ENCODE data around the gene TEKT3.

GRCh38 chr17:15364615-15365014, 23.2 kb upstream of the TEKT3 start:
- TF ChIP-seq POLR2A (IDR thresholded peaks at IDR 0.05) = no peak
- TF ChIP-seq, protein P1, sequence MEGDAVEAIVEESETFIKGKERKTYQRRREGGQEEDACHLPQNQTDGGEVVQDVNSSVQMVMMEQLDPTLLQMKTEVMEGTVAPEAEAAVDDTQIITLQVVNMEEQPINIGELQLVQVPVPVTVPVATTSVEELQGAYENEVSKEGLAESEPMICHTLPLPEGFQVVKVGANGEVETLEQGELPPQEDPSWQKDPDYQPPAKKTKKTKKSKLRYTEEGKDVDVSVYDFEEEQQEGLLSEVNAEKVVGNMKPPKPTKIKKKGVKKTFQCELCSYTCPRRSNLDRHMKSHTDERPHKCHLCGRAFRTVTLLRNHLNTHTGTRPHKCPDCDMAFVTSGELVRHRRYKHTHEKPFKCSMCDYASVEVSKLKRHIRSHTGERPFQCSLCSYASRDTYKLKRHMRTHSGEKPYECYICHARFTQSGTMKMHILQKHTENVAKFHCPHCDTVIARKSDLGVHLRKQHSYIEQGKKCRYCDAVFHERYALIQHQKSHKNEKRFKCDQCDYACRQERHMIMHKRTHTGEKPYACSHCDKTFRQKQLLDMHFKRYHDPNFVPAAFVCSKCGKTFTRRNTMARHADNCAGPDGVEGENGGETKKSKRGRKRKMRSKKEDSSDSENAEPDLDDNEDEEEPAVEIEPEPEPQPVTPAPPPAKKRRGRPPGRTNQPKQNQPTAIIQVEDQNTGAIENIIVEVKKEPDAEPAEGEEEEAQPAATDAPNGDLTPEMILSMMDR (IDR thresholded peaks at IDR 0.05) = no peak

Measured in heart left ventricle (tissue), 13 donors.